ENCODE results near the gene SLC24A3. TPM values are rescaled to one million over a fixed set of nuclear protein-coding genes. Genes with fewer than 3 reads are reported as not detected.

The SLC24A3 gene
- 1 to 10 TPM; 3.2 to 6.9 TPM for total RNA-seq
- long read RNA-seq, partial matches to known transcripts = 2 of 8 reads
- long read RNA-seq, other reads (novel, unspliced or antisense) = 6 of 8 reads

DNA sequence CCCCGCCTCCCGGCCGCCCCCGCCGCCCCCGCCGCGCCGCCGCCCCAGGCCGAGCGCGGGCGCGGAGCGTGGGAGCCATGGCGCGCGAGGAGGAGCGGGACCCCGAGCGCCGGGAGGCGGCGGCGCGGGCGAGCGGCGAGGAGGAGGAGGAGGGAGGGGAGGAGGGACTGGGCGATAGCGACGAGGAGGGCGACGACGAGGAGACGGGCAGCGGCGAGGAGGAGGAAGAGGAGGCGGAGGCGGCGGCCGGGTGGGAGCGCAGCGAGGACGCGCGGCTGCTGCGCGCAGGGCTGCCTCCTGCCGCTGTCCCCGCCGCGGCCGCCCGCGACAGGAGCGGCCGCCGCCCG is at the start of gene SLC24A3:
Gene SLC24A3, plus strand, starts transcription at position 174 of the 347 bp plus-strand sequence.
- intact Hi-C loops (cut with DNase I, micrococcal nuclease) = loop anchor here in 1 of 2 donors (10.0 kb wide), 1 partner anchor 242 kb away; no protein-coding TSS in a partner anchor
- ATAC-seq = no peak

DNA sequence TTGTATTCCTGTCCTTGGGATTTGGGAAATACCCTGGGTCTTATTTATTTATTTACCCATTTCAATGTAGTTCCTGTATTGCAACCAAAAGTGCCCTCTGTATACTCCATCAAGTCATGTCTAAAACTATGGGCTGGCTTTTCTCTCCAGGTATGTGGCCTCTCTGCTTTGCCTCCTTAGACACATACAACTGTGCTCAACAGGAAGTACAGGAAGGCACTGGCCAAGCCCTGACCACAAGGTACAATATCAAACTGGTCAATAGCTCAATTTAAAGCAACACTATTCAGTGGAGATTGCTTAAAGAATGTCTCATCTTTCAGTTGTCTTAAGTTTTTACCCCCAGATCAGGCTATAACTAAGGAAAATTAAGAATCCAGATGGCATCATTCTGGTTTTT is 42.3 kb upstream of the SLC24A3 start:
- DNase-seq (no peak), ATAC-seq (peak; percentile 58)
- intact Hi-C loops (cut with DNase I, micrococcal nuclease) = no loop called here

More for the DNA sequence above, at the start of gene SLC24A3:
- DNase-seq = peak in 1 of 2 donors; percentile 29

DNA sequence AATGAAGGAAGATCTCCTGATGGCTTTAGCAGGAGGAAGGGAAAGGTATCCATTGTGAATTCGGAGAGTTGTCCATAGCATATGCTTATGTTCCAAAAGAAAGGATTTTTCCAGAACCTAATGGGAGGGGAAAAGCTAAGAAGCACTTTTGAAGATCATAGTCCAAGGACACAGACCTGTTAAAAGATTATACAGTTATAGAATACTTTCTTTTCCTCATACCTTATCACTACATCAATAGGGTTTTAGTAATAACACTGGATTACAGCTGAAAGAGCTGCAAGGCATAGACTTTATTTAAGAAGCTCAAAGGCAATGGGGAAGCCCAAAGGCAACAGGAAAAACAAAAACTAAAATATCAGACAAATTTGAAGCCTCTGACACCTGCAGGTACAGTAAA is 39.8 kb upstream of the SLC24A3 start:
- intact Hi-C loops (cut with DNase I, micrococcal nuclease) = no loop called here
- peak; percentile 86 for ATAC-seq
- DNase-seq = no peak

DNA sequence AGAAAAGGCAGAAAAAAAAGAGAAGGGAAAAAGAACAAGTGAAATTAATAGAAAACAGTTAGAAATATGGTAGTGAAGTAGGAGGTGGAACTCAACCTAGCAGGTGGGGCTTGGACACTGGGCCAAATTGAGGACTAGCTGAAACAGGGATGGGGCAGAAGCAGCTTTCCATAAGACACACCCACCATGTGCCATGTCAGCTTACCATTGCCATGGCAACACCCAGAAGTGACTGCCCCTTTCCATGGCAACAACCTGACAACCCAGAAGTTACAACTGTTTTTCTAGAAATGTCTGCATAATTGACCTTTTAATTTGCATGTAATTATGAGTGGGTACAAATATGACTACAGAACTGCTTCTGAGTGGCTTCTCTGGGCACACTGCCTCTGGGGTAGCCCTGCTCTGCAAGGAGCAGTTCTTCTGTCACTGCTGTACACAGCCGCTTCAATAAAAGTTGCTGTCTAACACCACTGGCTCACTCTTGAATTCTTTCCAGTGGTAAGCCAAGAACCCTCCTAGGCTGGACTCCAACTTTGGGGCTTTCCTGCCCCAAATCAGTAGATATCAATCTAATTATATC is 35.9 kb upstream of the SLC24A3 start:
- no peak for ATAC-seq
- intact Hi-C loops (cut with DNase I, micrococcal nuclease) = no loop called here
- DNase-seq = no peak

DNA sequence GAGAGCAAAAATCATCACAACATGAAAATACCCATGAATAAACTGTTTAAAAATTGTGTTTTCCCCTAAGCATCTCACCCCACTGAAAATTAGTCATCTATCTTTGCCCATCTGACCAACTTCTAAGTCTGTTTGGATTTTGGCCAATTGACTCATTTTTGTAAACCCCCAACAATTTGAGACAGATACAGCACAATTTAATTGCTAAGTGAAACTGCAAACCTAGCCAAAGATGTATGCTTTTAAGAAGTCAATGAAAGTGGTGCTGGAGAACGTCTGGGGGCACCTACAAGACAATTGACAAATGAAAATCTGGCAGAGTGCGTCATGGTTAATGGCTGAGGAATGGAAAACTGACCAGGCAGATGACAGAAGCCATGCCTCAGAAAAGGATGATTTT is 30.9 kb upstream of the SLC24A3 start:
- DNase-seq (no peak), ATAC-seq (no peak)
- intact Hi-C loops (cut with DNase I, micrococcal nuclease) = no loop called here

DNA sequence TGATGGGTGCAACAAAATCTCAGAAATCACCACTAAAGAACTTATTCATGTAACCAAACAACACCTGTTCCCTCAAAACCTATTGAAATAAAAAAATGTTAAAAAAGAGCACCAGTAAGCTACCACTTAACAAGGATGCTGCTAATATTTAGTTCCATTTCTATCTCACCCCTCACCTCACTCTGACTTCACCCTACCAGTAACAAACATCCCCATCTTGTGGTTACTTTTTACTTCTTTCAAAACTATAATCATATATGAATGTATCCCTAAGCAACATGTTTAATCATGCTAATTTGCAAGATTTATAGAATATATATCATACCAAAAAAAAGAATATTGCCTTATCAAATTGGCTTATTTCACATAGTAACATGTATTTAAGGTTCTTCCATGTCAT is 27.4 kb upstream of the SLC24A3 start:
- ATAC-seq = peak; percentile 63
- intact Hi-C loops (cut with DNase I, micrococcal nuclease) = no loop called here
- DNase-seq = no peak

DNA sequence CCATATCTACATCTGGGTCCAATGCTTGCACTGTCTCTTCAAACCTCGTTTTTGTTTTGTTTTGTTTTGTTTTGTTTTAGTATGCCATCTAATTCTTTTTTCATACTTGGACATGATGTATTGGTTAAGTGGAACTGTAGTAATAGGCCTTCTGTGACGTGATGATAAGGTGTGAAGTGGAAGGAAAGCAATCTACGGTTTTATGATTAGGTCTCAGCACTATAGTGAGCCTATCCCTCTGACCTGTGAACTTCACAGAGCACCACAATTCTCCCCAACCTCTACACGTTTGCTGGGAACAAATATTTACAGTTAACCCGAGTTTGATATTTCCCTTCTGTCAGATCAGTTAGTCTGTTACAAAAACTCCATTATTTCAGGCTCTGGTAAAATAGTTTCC is 19.1 kb upstream of the SLC24A3 start:
- intact Hi-C loops (cut with DNase I, micrococcal nuclease) = no loop called here
- DNase-seq = no peak

DNA sequence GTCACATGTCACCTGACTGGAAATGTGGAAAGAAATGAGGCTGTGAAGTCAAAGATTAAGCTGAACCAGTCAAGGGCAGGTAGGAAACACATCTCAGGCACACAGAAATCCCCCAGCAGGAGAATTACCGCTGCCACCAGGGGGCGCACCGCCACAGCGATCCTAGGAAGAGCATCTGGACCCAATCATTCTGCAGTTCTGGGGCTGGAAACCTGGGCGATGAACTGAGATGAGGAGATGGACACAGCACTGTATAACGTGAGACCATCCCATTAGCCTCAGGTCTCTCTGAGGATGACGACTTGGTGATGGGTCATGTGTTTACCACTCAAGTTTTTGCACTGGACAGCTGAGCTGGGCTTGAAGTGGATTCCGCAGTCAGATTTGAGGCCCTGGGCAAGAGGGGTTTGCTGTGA is 6.5 kb upstream of the SLC24A3 start:
- DNase-seq (peak; percentile 51 to 85), ATAC-seq (peak; percentile 90)
- intact Hi-C loops (cut with DNase I, micrococcal nuclease) = loop anchor here in 1 of 2 donors (5.0 kb wide), 2 partner anchors 376 to 456 kb away; no protein-coding TSS in a partner anchor

More for the DNA sequence above, 19.1 kb upstream of the SLC24A3 start:
- ATAC-seq = peak; percentile 89

DNA sequence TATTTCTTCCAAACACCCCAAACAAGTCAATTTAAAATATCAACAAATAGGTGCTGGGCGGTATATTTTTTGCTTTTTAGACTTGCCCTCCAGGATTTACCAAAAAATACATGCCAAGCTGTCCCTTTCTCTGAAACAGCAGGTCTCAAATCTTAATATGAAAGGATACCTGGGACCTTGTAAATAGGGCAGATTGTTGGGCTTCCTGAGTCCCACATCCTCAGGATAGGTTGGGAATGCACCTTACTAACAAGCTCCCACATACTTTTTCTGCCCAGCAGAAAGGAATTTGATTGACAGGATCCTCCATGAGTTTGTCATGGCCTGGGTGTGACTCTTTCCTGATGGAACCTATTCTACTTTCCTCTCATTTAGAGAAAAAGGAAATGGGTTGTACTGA is 4.9 kb upstream of the SLC24A3 start:
- no peak for DNase-seq
- intact Hi-C loops (cut with DNase I, micrococcal nuclease) = loop anchor here in 1 of 2 donors (5.0 kb wide), 2 partner anchors 375 to 455 kb away; no protein-coding TSS in a partner anchor
- no peak for ATAC-seq

DNA sequence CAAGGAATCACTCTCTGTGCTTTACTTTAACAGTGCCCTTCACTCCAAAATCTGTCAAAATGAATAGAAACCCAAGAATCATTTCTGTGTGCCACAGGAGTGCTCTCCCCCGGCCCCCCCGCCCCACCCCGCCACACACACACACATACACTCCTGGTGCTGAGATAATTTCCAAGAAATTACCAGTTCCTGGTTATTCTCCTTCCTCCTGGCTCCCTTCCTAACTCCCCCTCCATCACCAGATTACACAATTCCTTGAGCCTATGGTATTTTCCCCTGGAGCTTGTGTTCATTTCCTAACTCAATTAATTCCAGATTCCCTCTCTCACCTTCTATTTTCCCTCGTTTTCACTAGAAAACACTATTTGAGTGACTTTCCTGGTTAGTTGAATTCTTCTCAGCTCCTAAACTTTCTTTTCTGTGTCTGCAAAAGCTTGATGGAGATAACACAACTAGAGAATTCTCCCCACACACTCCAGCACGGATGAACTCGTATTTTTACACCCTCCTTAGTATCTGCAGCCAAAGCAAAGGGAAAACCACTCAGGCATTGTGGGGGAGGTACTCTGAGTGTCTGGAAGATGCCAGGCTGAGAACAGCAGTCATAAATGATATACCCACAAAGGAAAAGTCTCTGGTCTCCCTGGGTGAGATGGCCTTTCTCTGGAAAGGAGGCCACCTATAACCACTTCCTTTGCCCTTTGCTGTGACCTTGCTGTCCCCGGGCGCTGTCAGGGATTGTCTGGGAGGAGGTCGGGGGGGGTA is 1.9 kb upstream of the SLC24A3 start:
- ATAC-seq (no peak), DNase-seq (no peak)
- intact Hi-C loops (cut with DNase I, micrococcal nuclease) = loop anchor here in 1 of 2 donors (10.0 kb wide), 1 partner anchor 244 kb away; no protein-coding TSS in a partner anchor

DNA sequence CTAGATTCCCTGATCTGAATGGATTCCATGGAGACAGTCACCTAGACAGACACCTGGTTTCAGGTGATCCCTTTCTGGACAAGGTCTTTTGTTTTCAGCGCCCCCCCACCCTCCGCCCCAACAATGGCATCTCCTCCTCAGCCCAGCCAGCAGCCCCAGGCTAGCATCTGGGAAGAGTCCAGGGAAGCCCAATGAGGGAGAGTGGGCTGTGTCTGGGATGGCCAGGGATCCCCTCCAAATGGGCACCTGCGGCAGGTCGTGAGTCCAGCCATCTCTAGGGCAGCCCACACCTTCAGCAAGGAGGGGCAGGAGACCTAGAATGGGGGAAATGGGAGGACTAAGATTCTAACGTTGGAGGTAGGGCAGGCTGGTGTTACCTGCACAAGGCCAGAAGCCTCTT is 1.2 kb upstream of the SLC24A3 start:
- DNase-seq (no peak), ATAC-seq (no peak)
- intact Hi-C loops (cut with DNase I, micrococcal nuclease) = loop anchor here in 1 of 2 donors (10.0 kb wide), 1 partner anchor 244 kb away; no protein-coding TSS in a partner anchor

DNA sequence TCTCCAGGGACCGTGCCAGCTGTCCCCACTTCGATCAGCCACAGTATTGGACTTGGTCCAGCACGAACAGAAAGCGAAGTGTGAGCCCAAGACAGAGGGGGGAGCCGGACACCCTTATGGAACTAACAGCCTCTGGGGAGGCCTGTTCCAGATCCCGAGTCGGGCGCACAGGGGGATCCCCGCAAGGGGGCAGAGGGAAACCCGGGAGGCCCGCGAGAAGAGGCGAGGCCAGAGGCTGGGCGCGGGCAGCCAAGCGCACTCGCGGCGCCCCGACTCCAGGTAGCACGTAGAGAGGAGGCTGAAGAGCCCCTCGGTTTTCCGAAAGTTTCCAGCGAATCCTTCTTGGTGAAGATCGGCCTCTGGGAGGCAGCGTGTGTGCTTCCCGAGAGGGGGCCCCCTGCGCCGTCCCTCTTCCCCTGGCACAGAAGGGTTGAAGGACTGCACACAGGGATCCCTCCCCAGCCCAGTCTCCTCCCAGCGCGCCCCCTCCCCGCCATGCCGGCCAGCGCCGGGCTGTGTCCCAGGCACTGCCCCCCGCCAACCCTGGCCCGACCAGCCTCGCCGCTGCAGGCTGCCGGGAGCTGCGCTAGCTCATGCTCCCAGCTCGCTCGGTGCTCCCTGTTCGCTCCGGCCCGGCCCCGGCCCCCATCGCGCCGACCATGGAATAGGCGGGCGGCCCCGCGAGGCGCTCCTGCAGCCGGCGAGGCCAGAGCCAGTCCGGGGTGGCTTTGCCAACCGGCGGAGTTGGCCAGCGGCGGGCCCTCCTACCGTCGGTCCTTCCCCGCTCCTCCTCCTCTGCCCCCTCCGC is 577 bp upstream of the SLC24A3 start:
- ATAC-seq (peak; percentile 42), DNase-seq (peak; percentile 37 to 43)
- intact Hi-C loops (cut with DNase I, micrococcal nuclease) = loop anchor here in 1 of 2 donors (10.0 kb wide), 1 partner anchor 243 kb away; no protein-coding TSS in a partner anchor

DNA sequence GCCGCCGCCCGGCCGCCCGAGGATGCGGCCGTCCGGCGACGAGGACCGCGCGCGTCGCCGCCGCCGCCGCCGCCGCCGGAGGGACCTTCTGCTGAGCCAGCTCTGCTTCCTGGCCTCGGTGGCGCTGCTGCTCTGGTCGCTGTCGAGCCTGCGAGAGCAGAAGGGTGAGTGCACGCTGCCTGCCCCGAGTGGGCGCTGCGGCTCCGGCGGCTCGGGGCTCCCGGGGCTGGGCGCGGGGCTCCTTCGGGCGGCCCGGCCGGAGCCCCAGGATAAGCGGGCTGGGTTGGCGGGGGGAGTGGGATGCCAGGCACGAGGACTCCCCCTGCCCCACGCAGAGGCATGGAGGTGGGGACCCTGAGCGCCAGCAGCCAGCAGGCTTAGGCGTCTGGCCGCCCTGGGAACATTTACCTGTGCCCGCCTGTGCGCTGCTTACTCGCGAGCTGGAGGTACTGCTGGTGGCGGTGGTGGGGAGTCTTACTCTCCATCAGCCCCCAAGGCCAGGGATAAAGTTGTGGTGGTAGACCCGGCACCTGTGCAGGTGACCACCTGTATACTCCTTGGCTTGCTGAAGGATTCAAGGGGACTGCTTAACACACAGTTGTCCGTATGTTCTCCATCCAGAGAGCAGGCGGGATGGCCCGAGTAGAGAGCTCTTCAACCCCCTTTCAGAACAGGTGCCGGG is 520 bp downstream of the SLC24A3 start:
- intact Hi-C loops (cut with DNase I, micrococcal nuclease) = loop anchor here in 1 of 2 donors (10.0 kb wide), 1 partner anchor 242 kb away; no protein-coding TSS in a partner anchor
- ATAC-seq (peak; percentile 88), DNase-seq (peak; percentile 75 to 78)

DNA sequence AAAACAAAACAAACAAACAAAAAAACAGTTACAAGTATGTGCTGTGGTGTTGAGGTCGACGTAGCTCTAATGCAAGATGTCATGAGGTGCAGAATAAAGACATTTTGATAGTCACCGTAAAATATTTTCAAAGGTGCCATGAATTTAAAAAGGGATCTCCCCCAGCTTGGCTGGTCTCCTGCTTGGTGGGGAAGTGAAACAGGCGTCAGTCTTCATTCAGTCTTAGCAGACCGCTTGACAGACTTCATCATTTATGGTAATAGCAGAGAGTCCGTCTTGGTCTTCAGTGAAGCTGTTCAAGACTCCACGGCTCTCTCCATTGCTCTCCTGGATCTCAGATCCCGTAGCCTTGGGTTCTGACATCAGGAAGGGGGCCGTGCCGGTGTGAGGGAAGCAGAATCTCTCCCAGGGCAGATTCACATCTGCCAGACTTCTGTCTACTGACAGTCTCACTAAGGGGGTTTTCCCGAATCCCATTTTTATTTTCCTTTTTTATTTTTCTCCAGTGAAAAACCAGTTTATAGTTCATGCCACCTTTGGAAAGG is 1.6 kb downstream of the SLC24A3 start:
- intact Hi-C loops (cut with DNase I, micrococcal nuclease) = loop anchor here in 1 of 2 donors (10.0 kb wide), 1 partner anchor 241 kb away; no protein-coding TSS in a partner anchor
- DNase-seq (no peak), ATAC-seq (no peak)

DNA sequence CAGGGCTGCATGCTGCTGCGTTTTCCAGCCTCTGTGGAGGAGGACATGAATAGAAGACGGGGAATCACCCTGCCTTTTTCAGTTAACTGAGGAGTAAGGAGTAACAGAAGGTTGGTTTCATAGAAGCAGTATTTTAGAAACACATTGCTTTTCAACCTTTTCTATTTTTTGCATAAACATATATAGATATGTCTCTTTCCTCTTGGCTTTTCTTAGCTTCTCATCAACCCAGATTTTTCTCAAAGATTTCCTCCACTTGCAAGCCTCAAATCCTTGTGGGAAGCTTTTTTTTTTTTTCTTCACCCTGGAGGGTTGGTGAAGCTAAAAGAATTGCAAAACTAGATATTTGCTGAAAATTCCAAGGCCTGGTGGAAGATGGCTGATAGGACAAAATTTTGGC is 6.0 kb downstream of the SLC24A3 start:
- no peak for DNase-seq
- intact Hi-C loops (cut with DNase I, micrococcal nuclease) = loop anchor here in 1 of 2 donors (10.0 kb wide), 1 partner anchor 236 kb away; no protein-coding TSS in a partner anchor
- ATAC-seq = no peak

DNA sequence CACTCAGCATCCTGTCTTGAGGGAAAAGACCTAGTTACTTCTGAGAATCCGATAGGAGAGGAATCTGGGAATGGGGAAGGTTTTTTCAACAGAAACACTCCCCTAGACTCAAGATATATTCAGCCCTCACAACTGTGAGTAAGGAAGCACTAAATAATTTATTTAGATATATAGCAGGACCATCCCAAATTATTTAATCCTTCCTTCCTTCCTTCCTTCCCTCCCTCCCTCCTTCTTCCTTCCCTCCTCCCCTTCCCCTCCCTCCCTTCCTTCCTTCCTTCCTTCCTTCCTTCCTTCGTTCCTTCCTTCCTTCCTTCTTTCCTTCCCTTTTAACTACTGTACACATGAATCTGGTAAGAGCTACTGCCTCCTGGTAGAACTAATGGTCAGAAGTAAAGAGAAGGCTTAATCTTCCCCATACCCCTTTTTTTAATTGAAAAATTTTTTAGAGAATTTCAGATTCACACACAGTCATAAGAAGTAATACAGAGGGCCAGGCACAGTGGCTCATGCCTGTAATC is 10.1 kb downstream of the SLC24A3 start:
- ATAC-seq (no peak), DNase-seq (no peak)
- intact Hi-C loops (cut with DNase I, micrococcal nuclease) = no loop called here

DNA sequence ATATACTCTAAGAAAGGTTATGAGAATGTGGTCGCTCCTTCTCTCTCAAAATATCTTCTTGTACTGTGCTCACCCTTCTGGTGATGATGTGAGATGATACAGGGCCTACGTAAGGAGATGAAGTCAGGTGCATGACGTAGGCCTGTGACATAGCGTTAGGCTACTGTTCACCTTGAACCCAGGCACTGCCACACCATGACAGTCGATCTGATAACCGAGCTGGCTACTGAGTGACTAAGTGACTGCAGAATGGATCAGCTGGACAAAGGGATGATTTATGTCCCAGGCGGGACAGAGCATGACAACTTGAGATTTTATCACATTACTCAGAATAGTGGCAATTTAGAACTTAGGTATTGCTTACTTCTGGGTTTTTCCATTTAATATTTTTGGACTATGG is 11.2 kb downstream of the SLC24A3 start:
- intact Hi-C loops (cut with DNase I, micrococcal nuclease) = no loop called here
- no peak for DNase-seq
- ATAC-seq = no peak
